SW480 (cell line): ENCODE measurements around the gene FAM240A.
A peak's percentile ranks its signal among the peaks of the same experiment; 100 is the strongest.
"Not testable (repeated sequence)": the region's sequence is repeated elsewhere in the genome, so short reads cannot be mapped to it uniquely, and the experiment has no call there.

Experiments used
- DNase-seq: peaks from one replicate; pipeline ENCODE4 v3.0.0-alpha.2; 2016; ENCODE audit warnings: low spot score

FAM240A gene

DNA sequence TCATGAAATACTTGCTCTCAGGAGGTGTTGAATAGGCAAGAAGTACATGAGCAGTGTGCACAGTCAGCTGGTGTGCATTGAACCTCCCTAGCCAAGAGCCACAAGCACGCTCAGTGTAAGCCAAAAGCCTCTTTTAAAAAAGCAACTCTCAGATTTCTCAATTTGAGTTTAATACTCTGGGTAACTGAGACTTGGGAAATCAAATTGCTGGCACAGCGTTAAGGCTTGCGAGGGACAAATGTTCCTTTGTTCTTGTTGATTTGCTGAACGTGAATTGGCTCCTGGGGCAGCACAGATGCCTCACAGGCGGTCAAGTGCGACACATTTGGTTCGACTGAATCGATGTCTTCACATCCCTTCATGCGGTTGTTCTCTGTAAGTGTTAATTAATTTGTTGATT, at the start of gene FAM240A:
Gene FAM240A, plus strand, starts transcription at position 202 of the 400 bp plus-strand sequence. Its CDS starts 159 bp downstream, at position 361.
- DNase-seq, result no peak

DNA sequence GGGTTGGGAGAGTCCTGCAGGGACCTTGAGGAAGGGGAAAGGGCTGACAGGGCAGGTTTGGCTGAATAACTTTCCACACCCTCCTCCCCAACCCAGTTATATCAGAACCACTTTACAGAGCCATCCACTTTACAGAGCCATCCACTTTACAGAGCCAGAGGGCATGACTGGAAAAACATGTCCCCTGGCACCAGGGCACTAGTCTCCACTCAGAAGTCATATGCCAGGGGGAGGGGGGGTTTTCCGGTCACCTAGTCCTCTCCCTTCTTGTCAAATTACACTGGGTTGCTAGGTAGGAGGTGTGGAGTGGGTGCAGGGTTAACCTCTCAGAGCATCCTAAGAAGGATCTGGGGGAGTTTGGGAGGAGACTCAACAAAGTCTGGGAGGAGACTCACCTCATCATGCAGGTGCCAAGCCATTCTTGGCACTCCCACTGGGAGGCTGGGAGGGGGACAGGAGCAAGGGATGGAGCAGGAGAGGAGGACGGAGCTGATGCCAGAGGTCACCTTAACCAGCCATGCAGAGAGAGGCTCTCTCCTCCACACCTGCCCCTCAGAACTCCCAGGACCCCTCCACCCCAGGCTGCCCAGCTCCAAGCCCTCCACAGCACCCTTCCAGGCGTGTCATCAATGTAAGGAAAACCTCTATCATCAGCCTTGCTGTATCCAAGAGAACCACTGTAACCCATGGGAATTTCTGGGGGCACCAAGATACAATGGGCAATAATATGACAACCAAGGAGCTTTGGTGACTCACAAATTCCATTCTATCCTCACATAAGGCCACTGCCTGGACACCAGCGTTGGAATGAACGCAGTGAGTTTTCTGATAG, 47.9 kb upstream of the FAM240A start:
- peak; percentile 31 for DNase-seq

DNA sequence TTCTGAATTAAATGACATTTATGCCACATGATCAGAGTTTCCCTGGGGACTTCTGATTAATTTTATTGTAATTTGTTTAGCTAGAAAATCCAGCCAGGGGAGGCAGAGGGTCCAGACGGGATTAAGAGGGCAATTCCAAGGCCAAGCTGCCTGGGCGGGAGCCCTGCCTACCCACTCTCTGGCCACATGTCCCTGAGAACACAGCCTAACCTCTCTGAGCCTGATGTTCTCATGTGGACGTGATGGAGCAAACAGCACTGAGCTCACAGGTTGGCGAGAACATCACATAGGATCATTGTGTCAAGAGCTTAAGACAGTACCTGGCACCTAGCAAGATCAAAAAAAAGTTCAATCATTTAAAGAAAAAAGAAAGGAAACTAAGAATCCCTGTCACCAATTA, 47.2 kb upstream of the FAM240A start:
- DNase-seq, result no peak

DNA sequence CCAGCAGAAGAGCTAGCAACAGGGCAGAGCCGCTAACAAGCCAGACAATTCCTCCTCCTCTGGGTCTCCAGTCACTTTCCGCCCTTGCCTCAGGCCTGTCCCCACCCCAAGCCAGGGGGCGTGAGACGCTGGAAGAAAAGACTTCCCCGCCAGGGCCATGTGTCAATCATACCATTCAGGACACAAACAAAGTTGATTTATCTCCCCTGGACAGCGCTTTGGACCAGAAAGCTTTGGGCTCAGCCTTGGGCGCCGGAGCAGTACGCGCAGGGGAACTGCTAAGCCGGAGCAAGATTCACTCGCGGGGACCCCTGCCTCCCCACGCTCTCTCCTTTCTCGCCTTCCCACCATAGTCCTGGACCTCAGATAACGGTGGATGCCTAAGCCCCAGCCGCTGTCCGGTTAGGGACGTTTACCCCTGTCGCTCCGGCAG, 46.7 kb upstream of the FAM240A start:
- DNase-seq, result peak; percentile 16

DNA sequence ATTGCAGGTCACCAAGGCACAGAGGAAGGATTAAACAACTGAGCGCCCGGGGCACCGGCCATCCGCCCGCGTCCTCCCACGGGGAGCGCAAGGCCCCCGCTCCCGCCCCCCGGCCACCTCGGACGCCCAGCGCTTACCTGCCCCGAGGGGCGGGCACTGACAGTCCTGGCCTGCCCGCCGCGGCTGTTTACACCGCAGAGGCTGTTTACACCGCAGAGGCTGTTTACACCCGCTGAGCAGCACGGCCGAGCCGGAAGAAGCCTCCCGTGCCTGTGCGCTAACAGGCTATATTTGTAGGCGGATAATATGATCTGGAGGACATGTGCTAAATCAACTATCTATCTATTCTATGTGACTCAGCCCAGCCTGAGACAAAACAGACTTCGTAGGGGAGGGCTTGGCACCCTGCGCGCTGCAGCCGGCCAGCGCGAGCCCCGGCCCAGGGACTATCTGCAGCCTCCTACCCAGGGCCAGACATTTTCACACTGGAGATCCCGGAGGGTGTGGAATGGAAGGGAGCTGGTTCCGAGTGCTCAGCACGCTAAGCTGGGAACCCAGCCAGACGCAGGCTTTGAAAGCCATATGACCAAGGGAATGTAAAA, 46.2 kb upstream of the FAM240A start, which contains the start of gene LRRC2:
Gene LRRC2, minus strand, starts transcription at position 263 of the 602 bp plus-strand sequence. CDS start 14,711 bp downstream, outside the sequence.
- peak; percentile 67 for DNase-seq

DNA sequence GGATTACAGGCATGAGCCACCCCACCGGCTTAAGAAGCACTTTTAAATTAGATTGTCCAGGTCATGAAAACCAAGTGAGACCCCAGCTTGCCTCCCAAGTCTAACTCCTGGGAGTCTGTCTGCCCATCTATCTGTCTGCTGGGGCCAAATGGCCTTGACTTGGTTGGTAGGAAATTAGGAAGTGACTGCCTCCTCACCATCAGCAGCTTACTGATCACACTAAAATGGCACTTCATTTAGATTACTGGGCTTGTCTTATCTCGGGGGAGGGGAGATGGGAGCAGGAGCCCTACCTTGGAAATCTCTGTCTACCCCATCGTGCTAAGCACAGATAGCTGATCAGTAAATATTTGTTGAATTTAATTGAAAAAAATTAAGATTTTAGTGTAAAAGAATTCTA, 40.6 kb upstream of the FAM240A start:
- DNase-seq, result no peak

DNA sequence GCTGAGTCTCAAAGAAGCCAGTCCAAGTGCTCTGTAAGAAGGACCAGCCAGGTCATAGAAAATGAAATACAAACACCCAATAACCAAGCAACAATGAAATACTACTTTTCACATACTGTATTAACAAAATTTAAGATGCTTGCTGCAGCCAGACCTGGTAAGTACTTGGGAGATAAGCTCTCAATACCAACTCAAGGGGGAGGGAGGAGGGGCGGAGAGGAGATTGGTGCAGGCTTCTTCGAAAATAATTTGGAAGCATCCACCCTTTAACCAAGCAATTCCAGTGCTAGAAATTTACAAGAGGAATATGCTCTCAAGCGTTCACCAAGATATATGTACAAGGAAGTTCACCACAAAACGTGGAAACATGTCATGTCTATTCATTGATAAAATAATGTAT, 38.6 kb upstream of the FAM240A start:
- DNase-seq, result no peak

DNA sequence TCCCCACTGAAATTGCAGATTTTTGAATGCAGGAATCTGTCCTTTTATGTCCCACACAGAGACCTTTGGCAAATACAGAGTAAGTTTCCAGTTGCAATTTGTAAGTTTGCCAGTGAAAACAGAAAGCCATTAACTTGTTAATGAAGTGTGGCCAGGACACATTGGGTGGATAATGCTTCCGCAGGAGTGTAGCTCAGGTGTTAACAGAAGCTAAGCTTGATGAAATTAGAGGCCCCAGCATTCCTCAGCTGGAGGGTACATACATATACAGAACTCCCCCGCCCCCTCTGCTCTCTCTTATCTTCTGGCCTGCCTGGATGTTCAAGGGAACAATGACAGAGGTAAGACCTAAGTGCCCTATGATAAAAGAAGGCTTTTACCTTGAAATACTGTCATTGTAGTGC, 38.1 kb upstream of the FAM240A start:
- no peak for DNase-seq

DNA sequence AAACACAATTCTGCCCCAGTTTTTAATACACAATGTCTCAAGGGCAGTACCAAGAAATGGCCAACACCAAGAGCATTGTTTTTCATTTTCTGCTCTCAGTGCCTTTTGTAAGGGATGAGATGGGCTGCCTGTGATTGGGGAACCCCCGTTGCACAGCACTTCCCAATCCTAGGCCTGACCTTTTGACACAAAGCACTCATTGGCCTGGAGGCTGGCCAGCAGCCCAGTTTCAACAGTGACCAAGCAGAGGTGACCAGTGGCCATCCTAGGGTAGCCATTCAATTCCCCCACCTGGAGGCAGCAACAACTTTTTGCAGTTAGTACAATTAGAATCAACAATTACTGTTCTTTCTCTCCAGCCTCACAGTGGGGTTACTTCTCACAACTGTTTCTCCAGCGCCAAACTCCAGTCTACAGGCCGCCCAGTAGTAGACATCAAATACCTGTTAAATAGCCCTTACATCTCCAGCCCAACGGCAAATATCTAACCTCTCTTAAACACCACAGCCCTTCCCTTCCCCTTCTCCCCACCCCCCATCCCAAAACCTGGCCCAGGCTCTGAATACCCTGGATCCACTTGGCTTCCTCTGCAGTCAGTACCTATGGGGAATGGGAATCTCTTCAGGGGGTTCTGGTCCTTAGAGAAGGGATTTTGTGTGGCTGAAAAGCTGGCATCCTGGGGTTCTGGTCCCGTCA, 37.3 kb upstream of the FAM240A start:
- no peak for DNase-seq

DNA sequence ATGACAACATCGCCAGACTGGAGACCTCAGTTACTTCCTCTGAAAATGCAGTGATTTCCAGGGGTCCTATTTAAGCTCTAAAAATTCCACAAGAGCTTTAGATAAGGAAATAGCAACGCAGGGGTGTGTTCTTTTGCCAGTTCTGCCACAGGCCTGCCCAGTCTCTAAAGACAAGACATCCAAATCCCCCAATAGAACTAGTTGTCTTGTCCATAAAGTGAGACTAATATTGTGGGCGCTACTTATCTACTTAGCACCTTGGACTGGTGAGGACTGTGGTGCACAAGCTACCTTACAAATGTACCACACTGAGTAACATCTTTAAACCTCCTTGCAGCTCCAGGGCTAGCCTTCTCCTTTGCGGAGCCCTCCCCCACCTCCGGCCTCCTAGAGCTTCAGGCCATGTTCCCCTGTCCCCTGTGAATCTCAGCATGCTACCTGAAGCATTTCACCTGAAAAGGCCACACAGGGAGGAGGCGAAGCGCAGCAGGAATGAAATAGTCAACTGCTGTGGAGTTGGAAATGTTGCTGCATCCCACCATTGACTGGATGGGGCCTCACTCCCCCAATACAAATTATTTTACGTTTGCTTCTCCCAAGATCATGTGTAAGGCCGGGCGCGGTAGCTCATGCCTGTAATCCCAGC, 36.6 kb upstream of the FAM240A start:
- DNase-seq, result no peak

DNA sequence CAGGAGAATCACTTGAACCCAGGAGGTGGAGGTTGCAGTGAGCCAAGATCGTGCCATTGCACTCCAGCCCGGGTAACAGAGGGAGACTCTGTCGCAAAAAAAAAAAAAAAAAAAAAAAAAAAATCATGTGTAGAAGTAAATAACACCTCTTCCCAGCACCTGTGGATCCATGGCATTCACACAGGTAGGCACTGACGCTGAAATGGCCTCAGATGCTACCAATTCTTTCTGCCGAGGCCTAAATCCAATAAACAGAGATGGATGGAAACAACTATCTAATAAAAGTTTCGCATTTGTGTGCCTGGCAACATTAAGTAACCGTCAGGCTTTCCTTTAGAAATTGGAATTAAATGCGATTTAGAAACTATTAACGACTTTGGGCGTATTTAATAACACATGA, 35.9 kb upstream of the FAM240A start:
- DNase-seq, result no peak

DNA sequence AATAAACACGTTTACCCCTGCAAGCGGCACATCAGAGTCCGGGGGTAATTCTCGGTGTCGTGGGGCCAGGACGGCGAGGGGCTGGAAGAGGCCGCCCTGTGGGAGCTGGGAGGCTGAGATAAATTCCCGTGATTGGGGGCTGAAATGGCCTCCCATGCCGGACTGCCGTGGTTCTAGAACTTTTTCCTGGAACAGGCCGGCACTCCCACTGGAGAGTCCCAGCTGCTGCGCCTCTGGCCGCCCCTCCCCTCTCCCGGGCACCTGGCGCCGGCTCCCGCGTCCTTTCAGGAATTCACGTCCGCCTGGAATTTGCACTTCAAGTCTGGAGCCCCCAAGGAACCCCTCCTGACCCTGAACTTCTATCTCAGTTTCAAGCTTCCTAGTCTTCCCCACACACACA, 35.4 kb upstream of the FAM240A start:
- no peak for DNase-seq

DNA sequence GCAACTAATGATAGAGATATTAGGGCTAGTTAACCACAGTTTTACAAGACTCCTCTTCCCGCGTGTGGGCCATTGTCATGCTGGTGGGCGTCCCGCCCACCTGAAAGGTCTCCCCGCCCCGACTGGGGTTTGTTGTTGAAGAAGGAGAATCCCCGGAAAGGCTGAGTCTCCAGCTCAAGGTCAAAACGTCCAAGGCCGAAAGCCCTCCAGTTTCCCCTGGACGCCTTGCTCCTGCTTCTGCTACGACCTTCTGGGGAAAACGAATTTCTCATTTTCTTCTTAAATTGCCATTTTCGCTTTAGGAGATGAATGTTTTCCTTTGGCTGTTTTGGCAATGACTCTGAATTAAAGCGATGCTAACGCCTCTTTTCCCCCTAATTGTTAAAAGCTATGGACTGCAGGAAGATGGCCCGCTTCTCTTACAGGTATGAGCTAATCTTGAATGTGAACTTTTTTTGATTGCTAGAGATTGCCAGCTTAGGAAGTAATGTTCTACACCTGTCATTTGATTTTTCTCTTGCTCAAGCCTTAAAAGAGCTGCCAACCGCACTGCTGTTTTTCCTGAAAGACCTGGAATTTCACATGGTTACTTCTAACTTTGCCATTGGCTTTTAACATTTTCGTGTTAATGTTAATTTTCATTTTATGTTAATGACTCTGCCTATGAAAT, 34.6 kb upstream of the FAM240A start:
- DNase-seq, result not testable (repeated sequence)

DNA sequence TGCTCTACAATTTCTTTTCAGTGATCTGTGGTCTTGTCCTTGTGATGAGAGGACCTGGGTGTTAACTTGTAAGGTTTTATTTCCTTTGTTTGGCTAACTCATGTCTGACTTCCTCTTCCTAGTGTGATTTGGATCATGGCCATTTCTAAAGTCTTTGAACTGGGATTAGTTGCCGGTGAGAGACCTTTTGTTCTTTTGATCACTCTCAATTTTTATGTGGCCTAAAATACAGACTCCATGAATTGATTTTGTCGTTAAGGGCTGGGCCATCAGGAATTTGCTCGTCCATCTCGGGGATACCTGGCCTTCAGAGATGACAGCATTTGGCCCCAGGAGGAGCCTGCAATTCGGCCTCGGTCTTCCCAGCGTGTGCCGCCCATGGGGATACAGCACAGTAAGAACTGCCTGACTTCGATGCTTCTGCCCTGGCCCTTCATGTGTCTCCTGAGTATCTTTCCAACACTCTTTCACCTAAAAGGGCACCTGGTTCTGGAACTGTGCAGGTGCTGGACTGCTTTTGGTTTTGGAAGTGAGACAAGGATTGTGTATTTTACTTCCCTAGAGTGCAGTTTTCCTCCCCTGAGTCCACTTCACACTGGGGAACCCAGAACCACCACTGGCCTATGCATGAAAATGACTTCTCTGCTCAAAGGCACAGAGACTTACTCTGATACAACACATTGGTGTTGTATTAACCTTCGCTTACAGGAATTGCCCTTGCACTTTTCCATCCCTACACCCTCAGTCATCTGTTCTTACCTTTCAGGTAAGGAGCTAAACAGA, 33.2 kb upstream of the FAM240A start:
- DNase-seq, result peak; percentile 81

DNA sequence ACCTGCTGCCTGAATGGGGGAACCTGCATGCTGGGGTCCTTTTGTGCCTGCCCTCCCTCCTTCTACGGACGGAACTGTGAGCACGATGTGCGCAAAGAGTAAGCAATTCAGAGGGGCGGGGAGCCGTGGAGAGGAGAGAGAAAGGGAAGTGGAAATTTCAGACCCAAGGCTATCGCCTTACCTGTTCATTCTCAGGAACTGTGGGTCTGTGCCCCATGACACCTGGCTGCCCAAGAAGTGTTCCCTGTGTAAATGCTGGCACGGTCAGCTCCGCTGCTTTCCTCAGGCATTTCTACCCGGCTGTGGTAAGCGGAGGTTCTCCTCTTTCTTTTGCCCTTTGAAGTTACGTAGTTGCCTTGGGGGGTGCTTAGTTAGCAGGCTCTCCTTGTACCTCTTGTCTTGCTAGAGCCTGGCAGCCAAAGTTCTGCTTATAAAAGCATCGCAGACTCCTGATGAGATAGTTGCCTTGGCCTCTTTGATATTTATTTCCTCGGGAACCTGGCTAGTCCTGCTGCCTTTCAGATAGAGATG, 32.5 kb upstream of the FAM240A start:
- DNase-seq, result no peak

DNA sequence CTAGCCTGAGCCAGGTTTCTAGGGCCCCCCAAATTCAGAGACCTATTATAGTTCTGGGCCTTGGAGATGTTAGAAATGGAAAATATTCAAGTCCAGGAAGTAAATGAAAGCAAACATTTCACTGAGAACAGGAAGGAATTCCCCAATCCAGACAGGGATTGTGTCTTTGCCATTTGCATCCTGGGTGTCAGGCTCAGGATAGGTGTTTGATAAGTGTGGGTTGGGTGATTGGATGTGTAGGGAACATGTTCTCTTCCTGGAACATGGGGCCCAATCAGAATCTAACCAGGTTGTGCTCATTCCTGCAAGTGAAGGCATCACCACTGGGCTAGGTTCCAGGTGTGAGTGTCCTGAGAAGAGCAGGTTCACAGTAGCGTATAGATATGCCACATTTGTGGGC, 31.6 kb upstream of the FAM240A start:
- DNase-seq, result no peak

DNA sequence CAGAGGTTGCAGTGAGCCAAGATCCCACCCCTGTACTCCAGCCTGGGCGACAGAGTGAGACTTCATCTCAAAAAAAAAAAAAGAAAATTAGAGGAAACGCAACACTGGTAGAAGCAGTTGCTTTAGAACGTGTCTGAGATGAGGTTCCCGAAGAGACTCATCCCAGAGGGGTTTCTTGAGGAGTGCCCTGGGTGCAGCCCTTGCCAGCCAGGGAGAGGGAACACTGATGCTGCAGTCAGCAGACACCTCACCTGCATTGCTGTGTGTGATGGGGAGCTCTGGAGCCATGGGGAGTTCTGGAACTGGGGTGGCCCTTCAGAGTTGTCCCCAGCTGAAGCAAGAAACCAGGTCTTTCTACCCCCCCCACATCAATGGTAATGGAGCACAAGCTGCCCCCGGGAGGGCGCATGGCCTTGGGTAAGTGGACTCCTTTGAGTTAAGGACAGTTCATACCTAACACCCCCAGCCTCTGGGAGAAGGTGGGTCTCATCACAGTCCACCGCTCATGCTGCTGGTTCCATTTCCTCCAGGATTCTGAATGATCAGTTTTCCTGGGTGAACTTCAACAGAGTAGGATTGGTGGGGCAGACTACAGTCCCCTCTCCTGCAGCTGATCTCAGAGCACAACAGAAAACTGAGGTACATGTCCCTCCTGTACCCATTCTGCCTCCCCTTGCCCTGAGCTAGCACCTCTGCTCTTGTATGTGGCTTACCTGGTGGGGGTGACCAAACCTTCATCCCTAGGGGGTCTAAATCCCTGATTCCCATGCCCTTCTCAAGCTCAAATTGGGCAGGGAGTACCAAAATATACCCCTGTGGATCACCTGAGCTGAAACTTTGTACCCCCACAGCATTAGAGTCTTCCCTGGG, 27.5 kb upstream of the FAM240A start:
- no peak for DNase-seq

DNA sequence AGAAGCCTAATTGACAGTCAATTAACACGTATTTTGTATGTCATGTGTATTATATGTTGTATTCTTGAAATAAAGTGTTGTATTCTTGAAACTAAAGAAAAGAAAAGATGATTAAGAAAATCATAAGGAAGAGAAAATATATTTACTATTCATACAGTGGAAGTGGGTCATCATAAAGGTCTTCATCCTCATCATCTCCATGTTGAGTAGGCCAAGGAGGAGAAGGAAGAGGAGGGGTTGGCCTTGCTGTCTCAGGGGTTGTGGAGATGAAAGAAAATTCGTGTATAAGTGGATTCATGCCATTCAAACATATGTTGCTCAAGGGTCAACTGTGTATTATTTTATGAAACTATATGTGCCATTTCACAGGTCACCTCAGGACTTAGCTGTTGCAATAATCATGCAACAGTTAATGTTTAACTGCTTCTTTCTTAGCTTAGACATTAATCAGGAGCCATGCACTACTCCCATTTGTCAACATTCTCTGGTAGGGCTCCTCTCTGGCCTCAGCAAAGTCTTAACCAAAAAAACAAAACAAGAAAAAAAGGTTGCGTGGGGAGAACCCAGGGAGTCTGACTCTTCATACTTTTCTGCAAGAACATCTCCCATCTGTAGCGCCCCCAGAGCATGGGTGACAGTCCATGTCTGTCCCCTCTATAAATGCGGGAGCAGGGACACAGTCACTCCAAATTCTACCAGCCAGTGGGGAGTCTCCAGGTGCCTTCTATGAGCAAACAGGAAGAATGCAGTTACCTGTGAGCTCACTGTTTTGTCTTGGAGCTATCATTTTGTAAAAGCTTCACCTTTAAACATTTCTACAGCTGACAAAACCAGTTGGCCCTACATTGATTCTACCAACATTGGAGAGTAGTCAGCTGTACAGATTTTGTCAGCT, 26.3 kb upstream of the FAM240A start:
- DNase-seq, result peak; percentile 74
